Sigmoid colon (tissue), 3 donors: ENCODE measurements around the gene FAM53A.

Source experiments
- CTCF ChIP-seq, 4 experiments: fragments of 450-650 bp in 3 of 4; fragments of 200-600 bp in 1 of 4; IDR thresholded peaks; one replicate each; pipeline ENCODE4 v1.5.1; 2016 to 2019; ENCODE audit warnings: antibody characterized with exemption in 4 of 4, mild to moderate bottlenecking in 3 of 4, moderate library complexity in 2 of 4
- POLR2A ChIP-seq, 2 donors: fragments of 450-650 bp; IDR thresholded peaks; one replicate each; pipeline ENCODE4 v1.6.1; 2016; ENCODE audit warnings: antibody characterized with exemption in 2 of 2, mild to moderate bottlenecking in 2 of 2, moderate library complexity in 2 of 2

- TF ChIP-seq CTCF (IDR thresholded peaks at IDR 0.05) (no peak), POLR2A (IDR thresholded peaks at IDR 0.05) (no peak)
These were observed 91.2 kb downstream of the FAM53A start for GRCh38 chr4:1592709-1593417.
